WERI-Rb-1 (cell line): ENCODE data around the gene TMCC2.

ENCODE experiments used
- DNase-seq: peaks from one replicate; pipeline ENCODE4 v3.0.0-alpha.2; 2020
- H3K27ac ChIP-seq: fragments of 250-450 bp; sonication (Bioruptor Pico); 2 replicates; pipeline ENCODE4 v1.5.1; 2020; ENCODE audit warnings: mild to moderate bottlenecking, moderate library complexity
- H3K27me3 ChIP-seq: fragments of 250-450 bp; sonication (Bioruptor Pico); 2 replicates; pipeline ENCODE4 v1.5.1; 2021; ENCODE audit warnings: mild to moderate bottlenecking, low read depth, moderate library complexity; ENCODE audit not compliant: insufficient read depth, severe bottlenecking
- H3K36me3 ChIP-seq: fragments of 250-450 bp; sonication (Bioruptor Pico); 2 replicates; pipeline ENCODE4 v1.5.1; 2020; ENCODE audit warnings: mild to moderate bottlenecking, moderate library complexity
- H3K4me3 ChIP-seq: 2 replicates; pipeline ENCODE4 v1.5.1; 2011; ENCODE audit warnings: low read depth, mild to moderate bottlenecking, control low read depth, low read length
- H3K9me3 ChIP-seq: fragments of 250-450 bp; sonication (Bioruptor Pico); 2 replicates; pipeline ENCODE4 v1.5.1; 2021; ENCODE audit warnings: mild to moderate bottlenecking, moderate library complexity; ENCODE audit not compliant: severe bottlenecking
- CTCF ChIP-seq: IDR thresholded peaks from 2 replicates; pipeline ENCODE4 v1.5.1; 2011; ENCODE audit warnings: low read depth, mild to moderate bottlenecking, control low read depth, inconsistent platforms, low read length

TMCC2 gene

GRCh38 chr1:205244384-205244783, 16.6 kb downstream of the TMCC2 start:
- Histone ChIP-seq H3K36me3 (peaks cover 57% of the 10 kb centered on the region), H3K27me3 (no peaks in the 10 kb centered on the region), H3K27ac (no peak overlapping the region), H3K4me3 (no peak overlapping the region), H3K9me3 (no peaks in the 10 kb centered on the region)
- no peak for TF ChIP-seq CTCF
- DNase-seq = no peak

GRCh38 chr1:205245096-205245495, 17.4 kb downstream of the TMCC2 start:
- TF ChIP-seq CTCF = no peak
- no peak overlapping the region for H3K4me3 ChIP-seq
- H3K36me3 ChIP-seq = peaks cover 64% of the 10 kb centered on the region
- DNase-seq = no peak
- H3K9me3 ChIP-seq = no peaks in the 10 kb centered on the region
- no peaks in the 10 kb centered on the region for H3K27me3 ChIP-seq
- no peak overlapping the region for H3K27ac ChIP-seq

GRCh38 chr1:205246351-205247119, 18.8 kb downstream of the TMCC2 start:
- no peaks in the 10 kb centered on the region for H3K9me3 ChIP-seq
- H3K27ac ChIP-seq = no peak overlapping the region
- no peak overlapping the region for H3K4me3 ChIP-seq
- H3K36me3 ChIP-seq = peaks cover 65% of the 10 kb centered on the region
- TF ChIP-seq CTCF = no peak
- no peak for DNase-seq
- H3K27me3 ChIP-seq = no peaks in the 10 kb centered on the region

- H3K36me3 ChIP-seq = peaks cover 61% of the 10 kb centered on the region
- no peak for TF ChIP-seq CTCF
- peak; percentile 54 for DNase-seq
- no peak overlapping the region for H3K4me3 ChIP-seq
- no peaks in the 10 kb centered on the region for H3K27me3 ChIP-seq
- peak overlapping the region; percentile 9; the same call in 1 of the 2 replicates for H3K27ac ChIP-seq
- no peaks in the 10 kb centered on the region for H3K9me3 ChIP-seq
These were observed 19.6 kb downstream of the TMCC2 start for GRCh38 chr1:205247130-205247921.

- peak overlapping the region; percentile 15; the same call in 1 of the 2 replicates for H3K27ac ChIP-seq
- DNase-seq = no peak
- no peak overlapping the region for H3K4me3 ChIP-seq
- H3K36me3 ChIP-seq = peaks cover 45% of the 10 kb centered on the region
- H3K9me3 ChIP-seq = no peaks in the 10 kb centered on the region
- no peaks in the 10 kb centered on the region for H3K27me3 ChIP-seq
- no peak for TF ChIP-seq CTCF
These were observed 21.3 kb downstream of the TMCC2 start for GRCh38 chr1:205248793-205249601.
